Measurements from ENCODE around the gene FUT4.

DNA sequence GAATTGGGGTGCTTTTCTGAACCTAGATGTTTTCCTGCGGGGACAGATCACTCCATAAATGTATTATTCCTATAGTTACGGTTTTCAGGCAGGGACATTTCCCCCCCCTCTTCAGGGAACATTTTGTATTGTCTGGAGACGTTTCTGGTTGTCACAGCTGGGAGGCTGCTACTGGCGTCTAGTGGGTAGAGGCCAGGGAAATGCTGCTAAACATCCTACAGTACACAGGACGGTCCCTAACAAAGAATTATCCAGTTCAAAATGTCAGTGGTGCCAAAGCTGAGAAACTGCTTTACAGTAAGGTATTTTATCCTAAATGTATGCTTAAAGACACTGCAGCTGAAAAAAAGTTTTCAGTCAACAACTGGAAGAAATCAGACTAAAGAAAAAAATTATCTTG, 42.8 kb downstream of the FUT4 start:
- TF ChIP-seq EZH2 (IDR thresholded peaks at IDR 0.05; ENCODE audit: insufficient read depth, poor library complexity, severe bottlenecking): no peak
- TF ChIP-seq EZH2phosphoT487 (IDR thresholded peaks at IDR 0.05; ENCODE audit: insufficient read depth, low read depth): no peak
